Myometrial cell (primary cell): ENCODE measurements around the gene DDX41. TPM values are rescaled to one million over a fixed set of nuclear protein-coding genes. Genes with fewer than 3 reads are reported as not detected.

Experiments used
- total RNA-seq: library from RNA; depleted of rRNA; stranded (reverse); fragments of >200 nt; gene quantifications from 2 replicates; pipeline ENCODE4 v1.2.3, GENCODE V29; 2015

Gene DDX41
- total RNA-seq = 94.8 and 97.7 TPM in 2 replicates

GRCh38 chr5:177516601-177517568, at the start of gene DDX41:
DDX41 (minus strand) TSS chr5:177516961; CDS start chr5:177516945, 16 bp downstream.

GRCh38 chr5:177554474-177555111, 37.8 kb upstream of the DDX41 start, which contains the start of gene FAM193B:
FAM193B (minus strand) TSS chr5:177554563; CDS start chr5:177554458, 105 bp downstream.

GRCh38 chr5:177509381-177509951, 7.3 kb downstream of the DDX41 start, which contains the start of gene DOK3:
DOK3 (minus strand) TSS chr5:177509826; CDS start chr5:177509540, 286 bp downstream.

GRCh38 chr5:177497292-177498012, 19.3 kb downstream of the DDX41 start, which contains the start of gene PDLIM7:
PDLIM7 (minus strand) TSS chr5:177497604; CDS start chr5:177496512, 1,092 bp downstream.

GRCh38 chr5:177473443-177474001, 43.2 kb downstream of the DDX41 start, which contains the start of gene DBN1:
DBN1 (minus strand) TSS chr5:177473634; CDS start chr5:177473521, 113 bp downstream.

Other genes starting within 250 kb of the DDX41 start
- 25.9 and 29.8 TPM in 2 replicates for gene RAB24, start 213.2 kb downstream of the DDX41 start, total RNA-seq
- gene PRELID1, start 213.2 kb downstream of the DDX41 start, total RNA-seq = 249 and 265 TPM in 2 replicates
- 31.1 and 85.1 TPM in 2 replicates for gene MXD3, start 205.1 kb downstream of the DDX41 start, total RNA-seq
- gene LMAN2, start 165.3 kb downstream of the DDX41 start, total RNA-seq = 312 and 382 TPM in 2 replicates
- gene RGS14, start 159.0 kb downstream of the DDX41 start, total RNA-seq = 4.9 and 15.1 TPM in 2 replicates
- not detected in 2 replicates for gene SLC34A1, start 132.5 kb downstream of the DDX41 start, total RNA-seq
- not detected in 2 replicates for gene PFN3, start 116.3 kb downstream of the DDX41 start, total RNA-seq
- gene F12, start 107.4 kb downstream of the DDX41 start, total RNA-seq = 2.8 TPM in 1 of 2 replicates, not detected in the other
- gene GRK6, start 90.3 kb downstream of the DDX41 start, total RNA-seq = 48.4 and 55.9 TPM in 2 replicates
- gene PRR7, start 70.1 kb downstream of the DDX41 start, total RNA-seq = 19.5 and 30.3 TPM in 2 replicates
- 348 and 392 TPM in 2 replicates for gene DBN1, start 43.3 kb downstream of the DDX41 start, total RNA-seq
- 237 and 285 TPM in 2 replicates for gene PDLIM7, start 19.4 kb downstream of the DDX41 start, total RNA-seq
- 1.2 TPM in 1 of 2 replicates, not detected in the other for gene DOK3, start 7.1 kb downstream of the DDX41 start, total RNA-seq
- 12.1 and 17.6 TPM in 2 replicates for gene FAM193B, start 37.6 kb upstream of the DDX41 start, total RNA-seq
- 213 and 273 TPM in 2 replicates for gene TMED9, start 75.2 kb upstream of the DDX41 start, total RNA-seq
- 60.8 and 61.0 TPM in 2 replicates for gene B4GALT7, start 83.2 kb upstream of the DDX41 start, total RNA-seq